ENCODE results near the gene ARV1.

Gene ARV1

GRCh38 chr1:230978491-230979388, at the start of gene ARV1, which contains the start of gene TTC13:
TSS of gene ARV1 (plus strand) at chr1:230979094. CDS start at chr1:230979106, 12 bp downstream.
TSS of gene TTC13 (minus strand) at chr1:230978861. CDS start at chr1:230978830, 31 bp downstream.
- DNase-seq (ENCODE audit: low spot score), result peak; percentile 98

DNA sequence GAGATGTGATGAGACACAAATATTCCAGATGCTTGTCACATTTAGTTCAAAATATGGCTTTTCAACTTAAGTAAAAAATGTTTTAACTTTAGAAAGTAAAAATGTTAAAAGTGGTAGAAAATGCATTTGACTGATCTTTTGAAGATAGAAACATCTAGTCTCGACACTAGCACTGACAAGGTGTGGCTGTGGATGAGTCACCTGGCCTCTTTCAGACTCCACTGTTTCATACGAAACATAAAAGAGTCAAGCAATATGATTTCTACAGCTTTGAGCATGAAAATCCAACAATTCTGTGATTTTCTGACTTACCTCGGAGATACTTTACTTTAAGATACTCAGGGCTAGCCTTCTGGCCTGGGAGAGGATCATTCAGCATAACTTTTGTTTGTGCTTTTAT, 47.9 kb upstream of the ARV1 start:
- DNase-seq (ENCODE audit: low spot score), result no peak

GRCh38 chr1:230935852-230936251, 43.0 kb upstream of the ARV1 start:
- no peak for DNase-seq (ENCODE audit: low spot score)

DNA sequence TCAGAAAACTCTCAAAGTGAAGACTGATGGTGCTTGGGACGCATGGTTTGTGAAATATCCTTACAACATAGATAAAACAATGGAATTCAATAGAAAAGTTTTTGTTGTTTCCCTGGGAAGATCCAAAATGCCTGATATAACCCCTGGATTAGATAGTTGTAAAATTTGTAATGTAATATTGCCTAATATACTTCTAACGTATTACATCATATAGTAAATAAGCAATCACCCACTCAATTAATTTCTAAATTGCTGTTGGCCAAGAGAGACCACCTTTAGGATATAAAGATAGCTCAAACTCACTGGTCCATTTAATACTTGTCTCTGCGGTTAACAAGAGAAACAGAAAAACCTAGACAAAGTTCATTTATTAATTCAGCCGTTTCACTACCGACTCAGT, 42.4 kb upstream of the ARV1 start:
- no peak for DNase-seq (ENCODE audit: low spot score)

- DNase-seq (ENCODE audit: low spot score), result no peak
Measured at GRCh38 chr1:230937371-230937770, 41.5 kb upstream of the ARV1 start.

GRCh38 chr1:230938924-230939368, 39.9 kb upstream of the ARV1 start:
- DNase-seq (ENCODE audit: low spot score), result no peak

GRCh38 chr1:230939806-230940489, 38.9 kb upstream of the ARV1 start:
- DNase-seq (ENCODE audit: low spot score), result no peak

DNA sequence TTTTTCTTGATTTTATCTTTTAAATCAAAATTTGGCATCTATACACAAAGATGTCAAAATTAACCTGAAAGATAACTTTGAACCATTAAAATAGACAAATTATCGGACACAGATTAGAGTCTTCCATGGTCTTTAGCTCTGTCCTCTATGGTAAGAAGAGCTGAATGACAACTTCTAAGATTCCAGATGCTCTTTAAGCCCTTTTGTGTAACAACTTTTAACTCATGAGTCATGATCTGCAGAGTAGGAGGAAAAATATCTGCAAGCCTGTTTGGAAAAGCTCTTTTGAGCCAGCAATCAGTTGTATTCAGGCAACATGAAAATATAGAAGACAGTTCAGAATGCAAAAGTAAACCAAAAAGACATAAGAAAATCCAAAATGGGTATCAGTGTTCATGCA, 38.0 kb upstream of the ARV1 start:
- DNase-seq (ENCODE audit: low spot score), result peak; percentile 51

GRCh38 chr1:230943048-230943593, 35.8 kb upstream of the ARV1 start:
- no peak for DNase-seq (ENCODE audit: low spot score)

DNA sequence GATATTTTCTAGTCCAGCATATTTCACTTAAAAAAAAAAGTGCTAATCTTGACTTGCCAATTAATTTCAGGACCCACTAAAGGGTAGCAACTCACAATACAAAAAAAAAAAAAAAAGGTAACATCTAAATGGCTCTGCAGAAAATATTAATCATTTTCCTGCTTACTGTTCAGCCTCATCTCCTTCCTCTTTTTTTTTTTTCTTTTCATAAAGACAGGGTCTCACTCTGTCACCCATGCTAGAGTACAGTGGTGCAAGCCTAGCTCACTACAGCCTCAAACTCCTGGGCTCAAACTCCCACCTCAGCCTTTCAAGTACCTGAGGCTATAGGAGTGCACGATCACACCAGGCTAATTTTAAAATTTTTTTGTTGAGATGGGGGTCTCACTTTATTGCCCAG, 30.6 kb upstream of the ARV1 start:
- DNase-seq (ENCODE audit: low spot score), result no peak

GRCh38 chr1:230948903-230949302, 30.0 kb upstream of the ARV1 start:
- DNase-seq (ENCODE audit: low spot score), result no peak

DNA sequence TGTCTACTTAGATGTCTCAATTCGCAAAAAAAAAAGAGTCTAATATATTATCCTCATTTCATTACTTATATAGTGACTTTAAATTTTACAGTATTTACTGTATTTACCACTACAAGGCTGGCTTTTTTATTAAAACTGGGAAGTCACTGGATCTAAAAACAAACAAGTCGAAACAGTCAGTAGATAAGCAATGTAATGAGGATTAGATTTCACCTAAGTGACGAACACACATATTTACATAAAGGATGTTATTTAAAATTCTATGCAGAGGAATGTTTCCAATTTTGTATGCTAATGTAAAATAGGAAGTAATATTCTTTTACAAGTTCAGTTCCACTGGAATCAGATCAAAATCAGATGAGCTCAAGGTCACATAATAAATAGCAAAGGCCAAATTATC, 28.5 kb upstream of the ARV1 start:
- no peak for DNase-seq (ENCODE audit: low spot score)

GRCh38 chr1:230957580-230957989, 21.3 kb upstream of the ARV1 start:
- no peak for DNase-seq (ENCODE audit: low spot score)

DNA sequence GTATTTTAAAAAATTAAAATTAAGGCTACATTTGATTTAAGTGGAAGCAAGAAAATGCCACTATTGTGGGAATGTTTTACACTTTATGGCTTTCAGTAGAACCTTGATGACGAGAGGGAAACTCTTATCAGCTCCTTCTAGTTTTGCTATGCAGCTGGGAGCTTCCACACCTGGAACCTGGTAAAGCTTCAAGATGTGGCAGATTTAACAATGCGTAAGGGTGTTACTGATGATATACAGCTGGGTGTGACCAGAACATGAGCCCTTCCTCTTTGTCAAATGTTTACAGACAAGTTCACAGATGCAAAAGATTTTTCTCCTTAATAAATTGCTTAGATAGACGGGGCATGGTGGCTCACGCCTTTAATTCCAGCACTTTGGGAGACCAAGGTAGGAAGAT, 20.5 kb upstream of the ARV1 start:
- DNase-seq (ENCODE audit: low spot score), result no peak

- DNase-seq (ENCODE audit: low spot score), result no peak
Measured at GRCh38 chr1:230964896-230965295, 14.0 kb upstream of the ARV1 start.

GRCh38 chr1:230965535-230965934, 13.4 kb upstream of the ARV1 start:
- no peak for DNase-seq (ENCODE audit: low spot score)

GRCh38 chr1:230966358-230966873, 12.5 kb upstream of the ARV1 start:
- no peak for DNase-seq (ENCODE audit: low spot score)

- no peak for DNase-seq (ENCODE audit: low spot score)
Measured at GRCh38 chr1:230970432-230970831, 8.5 kb upstream of the ARV1 start.

DNA sequence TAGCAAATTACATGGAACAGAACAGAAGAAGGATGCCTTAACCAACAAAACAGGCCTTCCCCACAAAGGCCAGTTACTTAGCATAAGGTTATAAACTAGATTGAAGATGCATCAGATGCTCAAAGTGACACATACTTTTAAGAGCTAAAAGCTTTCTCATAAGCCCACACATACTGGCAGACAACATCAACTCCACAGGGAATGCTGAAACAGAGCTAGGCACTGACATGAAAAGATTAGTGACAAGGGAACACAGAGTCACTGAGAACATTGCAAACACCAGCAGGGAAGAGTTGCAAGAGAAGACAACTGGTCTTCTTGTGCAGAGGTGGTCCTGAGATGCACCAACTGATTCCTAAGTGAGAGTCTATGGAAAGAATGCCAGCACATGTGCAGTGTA, 7.1 kb upstream of the ARV1 start:
- DNase-seq (ENCODE audit: low spot score), result no peak

DNA sequence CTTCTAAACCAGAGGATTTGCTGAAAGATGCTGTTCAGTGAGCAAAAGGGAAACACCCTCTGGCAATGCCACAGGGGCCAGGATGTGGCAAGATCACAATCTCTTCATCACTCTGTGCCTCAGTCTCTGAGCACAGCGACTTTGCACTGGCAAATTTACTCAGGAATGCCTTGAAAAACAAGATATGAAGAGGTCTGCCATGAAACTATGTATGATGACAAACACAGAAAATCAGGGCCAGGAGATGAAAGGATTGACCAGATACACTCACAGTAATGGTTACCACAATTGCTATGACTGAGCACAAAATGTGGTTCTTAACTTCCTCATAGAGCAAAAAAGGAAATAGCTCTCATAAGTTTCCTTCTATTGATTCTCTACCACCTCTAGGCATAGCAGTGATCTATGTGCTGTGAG, 6.0 kb upstream of the ARV1 start:
- no peak for DNase-seq (ENCODE audit: low spot score)

DNA sequence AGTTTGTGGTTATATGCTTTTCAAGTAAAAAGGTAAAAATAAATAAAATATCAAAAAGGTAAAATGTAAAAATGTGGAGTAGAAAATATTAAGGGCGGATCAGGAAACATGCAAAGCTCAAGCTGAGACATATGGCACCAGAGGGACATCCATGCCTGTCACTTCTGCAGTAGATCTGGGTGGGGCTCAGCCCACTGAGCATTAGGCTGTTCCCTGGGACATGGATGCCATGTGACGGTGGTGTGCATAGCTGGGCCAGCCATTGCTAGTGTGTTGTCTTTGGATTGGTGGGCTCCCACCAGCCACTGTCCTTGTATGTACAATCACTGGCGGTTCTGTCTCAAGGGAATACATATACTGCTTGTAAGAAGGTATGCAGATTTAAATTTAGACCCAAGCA, 3.3 kb upstream of the ARV1 start:
- no peak for DNase-seq (ENCODE audit: low spot score)

GRCh38 chr1:230976360-230976759, 2.5 kb upstream of the ARV1 start:
- DNase-seq (ENCODE audit: low spot score), result no peak

Data from hepatic stellate cell (primary cell).